Left ventricle myocardium superior (tissue), 1 donor: ENCODE results near the gene STT3B. TPM values are rescaled to one million over a fixed set of nuclear protein-coding genes. Genes with fewer than 3 reads are reported as not detected.

Experiments
- ATAC-seq: fragments of 200-7000 bp; cut with Tn5 transposase; one replicate; pipeline ENCODE4 v1.9.1; 2020; ENCODE audit warnings: mild to moderate bottlenecking, moderate library complexity
- DNase-seq: peaks from one replicate; pipeline ENCODE4 v3.0.0-alpha.2; 2020
- intact Hi-C: fragments of 100-400 bp; cut with micrococcal nuclease; formaldehyde crosslinking; loops from one replicate; pipeline ENCODE4 v1.11.0; 2022
- total RNA-seq: library from RNA; stranded (reverse); fragmentation: NEBNext Ultra II Directional; extraction: Animal tissue kit (Norgen Biotek cat#: 25700); gene quantifications from one replicate; pipeline ENCODE4 v1.2.1, GENCODE V29; 2021
- donor health status: DM: no; HTN: yes; CAD: no; lungs with severe emphysema.

Gene STT3B
- total RNA-seq, 1 donor from 2014 or later = 97.7 TPM

- no peak for ATAC-seq
- intact Hi-C loops = no loop called here
- no peak for DNase-seq
These were observed 138.0 kb downstream of the STT3B start for GRCh38 chr3:31670722-31671121.

GRCh38 chr3:31671451-31671850 lies 138.7 kb downstream of the STT3B start:
- intact Hi-C loops = no loop called here
- ATAC-seq (no peak), DNase-seq (no peak)

GRCh38 chr3:31671976-31672375 lies 139.3 kb downstream of the STT3B start:
- no peak for DNase-seq
- intact Hi-C loops = no loop called here
- ATAC-seq = no peak

- DNase-seq = no peak
- ATAC-seq = no peak
- intact Hi-C loops = no loop called here
These were observed 141.2 kb downstream of the STT3B start for GRCh38 chr3:31673950-31674349.

- ATAC-seq = no peak
- no peak for DNase-seq
- intact Hi-C loops = no loop called here
These were observed 143.8 kb downstream of the STT3B start for GRCh38 chr3:31676556-31676955.

GRCh38 chr3:31680072-31680870 lies 147.5 kb downstream of the STT3B start:
- intact Hi-C loops = no loop called here

More at GRCh38 chr3:31680072-31680870, 147.5 kb downstream of the STT3B start:
- ATAC-seq (no peak), DNase-seq (no peak)
